Activated naive CD8-positive, alpha-beta T cell treated with anti-CD3 and anti-CD28 coated beads for 36 hours (primary cell): ENCODE results near the gene RNF44. TPM values are rescaled to one million over a fixed set of nuclear protein-coding genes. Genes with fewer than 3 reads are reported as not detected.

Experiments
- DNase-seq: peaks from one replicate; pipeline ENCODE4 v3.0.0; 2021
- H3K27ac Mint-ChIP-seq: one replicate; pipeline ENCODE4 v1.8.0; 2022; ENCODE audit warnings: mild to moderate bottlenecking, moderate library complexity, mixed read lengths
- H3K27me3 Mint-ChIP-seq: one replicate; pipeline ENCODE4 v1.8.0; 2022; ENCODE audit warnings: mild to moderate bottlenecking, mixed read lengths
- H3K36me3 Mint-ChIP-seq: one replicate; pipeline ENCODE4 v1.8.0; 2021; ENCODE audit warnings: mild to moderate bottlenecking, mixed read lengths
- H3K4me1 Mint-ChIP-seq: one replicate; pipeline ENCODE4 v1.8.0; 2021; ENCODE audit warnings: mixed read lengths
- H3K4me3 Mint-ChIP-seq: one replicate; pipeline ENCODE4 v1.8.0; 2022; ENCODE audit warnings: mild to moderate bottlenecking, moderate library complexity, mixed read lengths
- H3K9me3 Mint-ChIP-seq: one replicate; pipeline ENCODE4 v1.8.0; 2022; ENCODE audit warnings: mixed read lengths
- total RNA-seq, 2 experiments: library from RNA; stranded (reverse); gene quantifications; one replicate each; pipeline ENCODE4 v1.2.3, GENCODE V29; 2021

The RNF44 gene
- total RNA-seq, 2 experiments from 2014 or later = 53.4 to 53.8 TPM

DNA sequence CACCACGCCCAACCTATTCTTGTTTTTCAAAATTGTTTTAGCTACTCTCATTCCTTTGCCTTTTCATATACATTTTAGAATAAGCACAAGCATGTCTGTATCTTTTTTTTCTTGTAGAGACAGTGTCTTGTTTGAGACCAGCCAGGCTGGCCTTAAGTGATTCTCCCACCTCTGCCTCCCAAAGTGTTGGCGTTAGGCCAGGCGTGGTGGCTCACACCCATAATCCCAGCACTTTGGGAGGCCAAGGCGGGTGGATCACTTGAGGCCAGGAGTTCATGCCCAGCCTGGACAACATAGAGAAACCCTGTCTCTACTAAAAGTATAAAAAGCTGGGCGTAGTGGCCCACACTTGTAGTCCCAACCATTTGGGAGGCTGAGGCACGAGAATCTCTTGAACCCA, 13.1 kb downstream of the RNF44 start:
- no peak for DNase-seq
- Mint-ChIP-seq H3K27me3 (no peaks in the 10 kb centered on the region), H3K9me3 (no peaks in the 10 kb centered on the region), H3K4me3 (no peak overlapping the region), H3K4me1 (peaks cover 23% of the 10 kb centered on the region), H3K36me3 (peaks cover 7% of the 10 kb centered on the region), H3K27ac (no peak overlapping the region)

DNA sequence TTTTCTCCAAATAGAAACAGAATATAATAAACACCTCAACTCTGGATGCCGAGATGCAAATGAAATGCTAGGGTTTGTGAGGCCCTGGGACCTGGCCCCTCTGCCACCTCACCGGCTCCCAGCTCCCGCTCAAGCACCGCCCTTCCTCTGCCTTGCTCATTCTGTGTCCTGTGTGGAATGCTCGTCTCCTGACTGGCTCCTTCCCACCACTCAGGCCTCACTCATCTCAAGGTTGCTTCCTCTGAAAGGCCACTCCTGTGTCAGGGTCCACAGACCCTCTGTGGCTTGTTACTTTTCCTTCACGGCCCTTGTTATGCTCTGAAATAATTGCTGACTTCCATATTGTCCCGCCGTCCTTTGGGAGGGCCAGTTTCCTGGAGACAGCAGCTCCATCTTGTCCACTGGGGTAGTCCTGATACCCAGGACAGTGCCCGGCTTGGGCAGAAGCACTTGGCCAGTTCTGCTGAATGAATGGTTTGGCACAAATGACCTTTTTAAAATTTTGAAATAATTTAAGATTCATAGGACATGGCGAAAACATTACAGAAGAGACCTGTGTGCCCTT, 15.4 kb downstream of the RNF44 start:
- no peak overlapping the region for H3K27ac Mint-ChIP-seq

DNA sequence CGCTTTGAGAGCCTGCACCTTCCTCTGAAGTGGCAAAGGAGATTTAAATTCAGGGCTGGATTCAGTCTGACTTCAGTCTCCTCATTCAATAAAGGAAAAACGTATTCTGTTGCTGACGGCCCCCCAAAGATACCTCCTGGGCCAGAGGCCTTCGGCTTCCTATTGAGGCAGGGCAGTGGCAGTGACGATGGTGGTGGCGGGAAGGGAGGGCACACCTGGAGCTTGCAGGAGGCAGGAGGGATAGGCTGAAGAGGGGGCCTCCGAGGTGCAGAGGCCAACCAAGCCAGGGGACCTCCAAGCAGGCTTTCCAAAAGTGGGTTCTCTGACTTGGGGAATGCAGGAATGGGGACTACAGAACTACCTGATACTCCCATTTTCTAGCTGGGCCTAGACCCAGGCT, 15.9 kb downstream of the RNF44 start:
- Mint-ChIP-seq H3K27ac (no peak overlapping the region), H3K4me3 (no peak overlapping the region), H3K4me1 (peaks cover 12% of the 10 kb centered on the region), H3K36me3 (peaks cover 4% of the 10 kb centered on the region), H3K9me3 (no peaks in the 10 kb centered on the region), H3K27me3 (no peaks in the 10 kb centered on the region)
- no peak for DNase-seq

More for the DNA sequence above, 15.4 kb downstream of the RNF44 start:
- Mint-ChIP-seq H3K36me3 (peaks cover 4% of the 10 kb centered on the region), H3K4me3 (no peak overlapping the region), H3K27me3 (no peaks in the 10 kb centered on the region), H3K4me1 (peaks cover 12% of the 10 kb centered on the region), H3K9me3 (no peaks in the 10 kb centered on the region)
- DNase-seq = no peak

DNA sequence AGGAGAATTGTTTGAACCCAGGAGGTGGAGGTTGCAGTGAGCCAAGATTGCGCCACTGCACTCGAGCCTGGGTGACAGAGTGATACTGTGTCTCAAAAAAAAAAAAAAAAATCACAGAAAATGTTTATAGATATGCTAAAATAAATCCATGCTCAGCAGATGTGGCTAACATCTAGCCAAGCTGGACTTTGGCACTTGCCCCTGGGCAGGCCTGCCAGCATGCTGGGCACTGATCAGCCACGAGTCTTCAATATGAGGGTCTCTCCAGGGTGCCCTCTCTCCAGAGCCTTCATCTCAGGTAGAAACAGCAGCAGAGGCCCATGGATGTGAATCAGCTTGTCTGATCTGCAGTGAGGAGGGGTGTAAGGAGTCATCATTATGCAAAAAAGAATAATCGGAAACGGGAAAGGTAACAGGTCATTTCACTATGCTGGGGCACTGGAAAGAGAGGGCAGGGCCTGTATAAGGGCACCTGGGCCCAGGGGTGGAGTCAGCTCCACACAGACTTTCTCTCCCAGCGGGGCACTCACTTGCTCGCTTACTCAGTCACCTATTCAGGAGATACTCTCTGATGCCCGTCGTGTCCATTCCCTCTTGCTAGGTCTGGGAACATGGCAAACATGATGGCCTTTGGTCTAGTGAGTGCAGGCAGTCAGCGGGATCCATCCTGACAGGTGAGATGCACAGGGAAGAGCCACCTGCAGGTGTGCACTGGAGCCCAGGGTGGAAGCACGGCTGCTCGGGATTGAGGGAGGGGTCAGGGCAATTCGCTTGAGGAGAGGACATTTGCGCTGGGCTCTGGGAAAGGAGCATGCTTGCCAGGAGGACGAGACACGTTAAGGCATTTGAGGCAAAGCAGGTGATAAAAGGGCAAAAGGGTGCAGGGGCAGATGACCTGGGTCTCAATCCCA, 17.1 kb downstream of the RNF44 start:
- no peak for DNase-seq
- Mint-ChIP-seq H3K36me3 (no peaks in the 10 kb centered on the region), H3K27ac (no peak overlapping the region), H3K27me3 (no peaks in the 10 kb centered on the region), H3K9me3 (no peaks in the 10 kb centered on the region), H3K4me3 (no peak overlapping the region), H3K4me1 (peaks cover 12% of the 10 kb centered on the region)

DNA sequence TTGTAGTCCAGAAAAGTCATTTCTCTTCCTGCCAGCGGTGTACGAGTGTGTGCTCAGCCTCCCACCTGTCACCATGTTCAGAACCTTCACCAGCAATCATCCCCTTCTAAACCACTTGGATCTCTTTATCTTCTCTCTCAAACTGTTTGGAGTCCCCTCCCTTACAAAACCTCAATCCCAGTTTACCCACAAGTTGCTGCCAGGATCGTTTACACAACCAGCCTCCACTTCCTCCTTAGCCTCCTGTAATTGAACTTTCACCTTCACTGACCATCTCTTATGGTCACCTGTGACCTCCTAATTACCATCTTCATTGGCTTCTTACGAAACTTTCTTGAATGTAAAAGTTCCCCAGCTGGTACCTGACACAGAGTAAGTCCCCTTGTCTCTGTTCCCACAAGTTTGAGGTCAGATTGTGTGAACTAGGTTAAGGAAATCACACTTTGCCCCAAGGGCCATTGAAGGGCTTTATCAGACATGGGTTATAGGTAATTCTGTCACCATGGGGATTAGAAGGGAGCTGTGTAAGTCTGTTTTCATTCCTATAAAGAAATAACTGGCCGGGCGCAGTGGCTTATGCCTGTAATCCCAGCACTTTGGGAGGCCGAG, 20.0 kb downstream of the RNF44 start:
- Mint-ChIP-seq H3K27me3 (no peaks in the 10 kb centered on the region), H3K4me3 (no peak overlapping the region), H3K9me3 (no peaks in the 10 kb centered on the region), H3K27ac (no peak overlapping the region), H3K36me3 (no peaks in the 10 kb centered on the region), H3K4me1 (peaks cover 4% of the 10 kb centered on the region)
- no peak for DNase-seq

DNA sequence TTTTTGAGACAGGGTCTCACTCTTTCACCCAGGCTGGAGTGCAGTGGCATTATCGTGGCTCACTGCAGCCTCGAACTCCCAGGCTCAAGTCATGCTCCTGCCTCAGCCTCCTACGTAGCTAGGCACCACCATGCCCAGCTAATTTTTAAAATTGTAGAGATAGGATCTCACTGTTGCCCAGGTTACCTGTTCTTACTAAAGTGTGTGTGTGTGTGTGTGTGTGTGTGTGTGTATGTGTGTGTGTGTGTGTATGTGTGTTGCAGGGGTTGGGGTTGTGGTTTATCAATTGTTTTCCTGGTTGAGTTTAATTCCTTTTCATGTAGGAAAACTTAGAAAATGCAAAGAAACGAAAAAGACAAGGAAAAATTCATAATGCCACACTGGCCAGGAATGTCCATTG, 21.8 kb downstream of the RNF44 start:
- Mint-ChIP-seq H3K9me3 (no peaks in the 10 kb centered on the region), H3K27ac (no peak overlapping the region), H3K27me3 (no peaks in the 10 kb centered on the region), H3K4me3 (no peak overlapping the region), H3K4me1 (peaks cover 4% of the 10 kb centered on the region), H3K36me3 (no peaks in the 10 kb centered on the region)
- DNase-seq = no peak

DNA sequence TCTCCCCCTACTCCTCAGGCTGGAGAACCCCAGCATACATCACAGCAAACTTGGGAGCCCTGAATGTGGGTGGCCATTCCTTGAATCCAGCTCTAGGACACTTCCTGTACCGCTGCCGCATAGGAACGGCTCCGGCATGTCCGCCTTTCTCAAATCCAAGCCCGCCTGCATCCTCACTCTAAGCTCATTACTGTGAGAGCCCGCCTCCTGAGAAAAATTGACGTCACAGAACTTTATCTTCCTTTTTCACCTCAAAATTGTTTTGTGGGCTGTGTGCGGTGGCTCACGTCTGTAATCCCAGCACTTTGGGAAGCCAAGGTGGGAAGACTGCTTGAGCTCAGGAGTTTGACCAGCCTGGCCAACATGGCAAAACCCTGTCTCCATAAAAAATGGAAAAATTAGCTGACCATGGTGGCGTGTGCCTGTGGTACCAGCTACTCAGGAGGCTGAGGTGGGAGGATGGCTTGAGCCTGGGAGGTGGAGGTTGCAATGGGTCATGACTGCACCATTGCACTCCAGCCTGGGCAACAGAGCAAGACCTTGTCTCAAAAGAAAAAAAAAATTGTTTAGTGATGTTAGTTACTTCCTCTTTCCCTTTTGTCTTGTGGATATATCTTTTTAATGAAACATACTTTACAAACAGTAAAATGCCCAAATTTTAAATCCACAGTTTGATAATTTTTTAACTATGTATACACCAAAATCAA, 22.8 kb downstream of the RNF44 start:
- peaks cover 4% of the 10 kb centered on the region for H3K4me1 Mint-ChIP-seq
- no peaks in the 10 kb centered on the region for H3K27me3 Mint-ChIP-seq
- H3K36me3 Mint-ChIP-seq = peaks cover 3% of the 10 kb centered on the region
- no peak for DNase-seq
- H3K4me3 Mint-ChIP-seq = no peak overlapping the region
- H3K9me3 Mint-ChIP-seq = no peaks in the 10 kb centered on the region
- H3K27ac Mint-ChIP-seq = no peak overlapping the region

DNA sequence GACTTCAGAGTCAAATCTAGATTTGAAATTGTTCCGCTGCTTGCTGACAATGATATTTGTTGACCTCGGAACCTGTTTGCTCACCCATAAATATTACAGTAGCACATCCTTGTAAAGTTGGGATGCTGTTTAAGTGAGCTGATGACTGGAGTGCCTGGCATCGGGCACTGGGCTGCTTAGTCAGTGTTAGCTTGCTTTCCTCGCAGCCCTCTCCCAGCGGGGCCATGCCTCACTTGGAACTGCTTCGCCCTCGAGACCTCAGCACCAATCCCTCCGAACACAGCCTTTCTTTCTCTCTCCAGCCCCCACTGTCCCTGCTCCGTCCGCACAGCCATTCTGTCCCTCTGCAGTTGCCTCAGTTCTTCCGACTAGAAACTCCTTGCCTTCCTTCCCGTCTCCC, 23.4 kb downstream of the RNF44 start:
- Mint-ChIP-seq H3K27me3 (no peaks in the 10 kb centered on the region), H3K4me1 (peaks cover 4% of the 10 kb centered on the region), H3K9me3 (no peaks in the 10 kb centered on the region), H3K4me3 (no peak overlapping the region), H3K36me3 (peaks cover 3% of the 10 kb centered on the region), H3K27ac (no peak overlapping the region)
- no peak for DNase-seq

DNA sequence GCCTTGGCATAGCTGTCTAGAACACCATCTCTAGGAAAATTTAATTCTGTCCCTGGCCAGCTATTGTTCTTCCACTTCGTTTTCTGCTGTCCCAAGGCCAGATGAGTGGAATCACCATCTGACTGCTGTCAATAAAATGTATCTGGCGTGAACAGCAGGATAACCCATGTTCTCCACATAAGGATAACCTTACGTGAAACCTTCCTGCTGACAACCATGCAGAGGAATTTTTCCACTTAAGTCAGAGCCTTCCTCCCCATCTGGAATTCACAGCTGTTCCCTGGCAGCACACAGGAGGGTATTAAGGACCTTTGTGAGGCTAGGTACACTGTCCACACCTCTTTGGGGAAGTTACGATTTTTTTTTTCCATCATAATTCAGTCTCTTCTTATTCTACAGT, 28.6 kb downstream of the RNF44 start:
- H3K36me3 Mint-ChIP-seq = peaks cover 23% of the 10 kb centered on the region
- H3K27me3 Mint-ChIP-seq = no peaks in the 10 kb centered on the region
- H3K27ac Mint-ChIP-seq = peak overlapping the region; percentile 34
- no peaks in the 10 kb centered on the region for H3K9me3 Mint-ChIP-seq
- no peak for DNase-seq
- no peak overlapping the region for H3K4me3 Mint-ChIP-seq
- H3K4me1 Mint-ChIP-seq = no peaks in the 10 kb centered on the region

DNA sequence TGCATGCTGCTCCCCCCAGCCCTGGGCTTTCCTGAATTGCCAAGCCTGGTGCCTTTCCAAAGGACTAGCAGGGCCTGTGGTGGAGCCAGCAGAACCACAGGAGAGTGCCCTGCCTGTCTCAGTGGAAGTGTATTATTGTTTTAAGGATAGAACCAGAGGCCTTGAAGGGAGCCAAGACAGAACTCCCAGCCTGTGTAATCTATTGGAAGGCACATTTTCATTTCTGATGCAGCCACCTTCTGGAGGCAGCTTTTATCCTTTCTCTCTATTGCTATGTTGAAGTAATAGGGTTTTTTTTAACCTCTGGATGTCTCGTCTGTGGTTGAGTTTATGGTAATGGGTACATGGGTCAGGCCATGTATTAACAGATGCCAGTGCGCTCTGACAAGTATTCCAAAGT, 29.3 kb downstream of the RNF44 start:
- Mint-ChIP-seq H3K4me1 (no peaks in the 10 kb centered on the region), H3K9me3 (no peaks in the 10 kb centered on the region), H3K36me3 (peaks cover 25% of the 10 kb centered on the region), H3K4me3 (no peak overlapping the region), H3K27me3 (no peaks in the 10 kb centered on the region), H3K27ac (no peak overlapping the region)
- DNase-seq = no peak

DNA sequence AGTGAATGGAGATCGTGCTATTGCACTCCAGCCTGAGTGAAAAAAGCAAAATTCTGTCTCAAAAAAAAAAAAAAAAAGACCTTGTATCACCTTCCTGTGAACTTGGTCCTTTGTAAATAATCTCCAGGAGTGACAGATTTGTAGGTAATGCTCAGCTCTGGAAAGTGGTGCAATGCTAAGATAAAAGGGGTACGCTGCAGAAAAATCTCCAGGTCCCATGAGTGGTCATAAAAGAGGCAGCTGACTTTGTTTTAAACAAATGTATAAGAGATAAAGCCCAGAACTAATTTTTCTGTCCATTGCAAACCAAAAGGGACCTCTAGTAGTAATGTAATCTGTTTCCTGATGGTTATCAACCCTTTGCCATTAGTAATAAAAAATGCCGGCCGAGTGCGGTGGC, 33.7 kb downstream of the RNF44 start:
- H3K27ac Mint-ChIP-seq = no peak overlapping the region
- DNase-seq = no peak
- no peaks in the 10 kb centered on the region for H3K9me3 Mint-ChIP-seq
- peaks cover 28% of the 10 kb centered on the region for H3K36me3 Mint-ChIP-seq
- no peaks in the 10 kb centered on the region for H3K27me3 Mint-ChIP-seq
- H3K4me3 Mint-ChIP-seq = no peak overlapping the region
- H3K4me1 Mint-ChIP-seq = no peaks in the 10 kb centered on the region

DNA sequence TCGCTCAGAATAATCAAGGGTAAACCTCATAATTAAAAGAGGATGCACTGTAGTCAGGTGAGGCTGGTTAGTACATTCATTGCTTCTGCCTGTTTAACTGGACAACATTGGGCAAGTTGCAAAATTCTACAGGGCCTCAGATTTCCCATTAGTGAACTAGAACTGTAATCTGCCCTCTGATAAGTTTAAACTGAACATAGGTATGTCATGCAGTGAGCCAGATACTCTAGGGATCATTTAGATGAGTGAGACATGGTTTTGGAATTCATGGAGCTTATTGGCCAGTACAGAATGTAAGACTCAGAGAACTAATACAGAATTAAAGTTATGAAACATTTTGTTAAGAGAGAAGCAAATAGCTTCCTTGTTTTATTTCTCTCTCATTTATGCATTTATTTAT, 35.9 kb downstream of the RNF44 start:
- DNase-seq = no peak
- Mint-ChIP-seq H3K4me3 (no peak overlapping the region), H3K27ac (no peak overlapping the region), H3K9me3 (no peaks in the 10 kb centered on the region), H3K27me3 (no peaks in the 10 kb centered on the region), H3K4me1 (no peaks in the 10 kb centered on the region), H3K36me3 (peaks cover 26% of the 10 kb centered on the region)

DNA sequence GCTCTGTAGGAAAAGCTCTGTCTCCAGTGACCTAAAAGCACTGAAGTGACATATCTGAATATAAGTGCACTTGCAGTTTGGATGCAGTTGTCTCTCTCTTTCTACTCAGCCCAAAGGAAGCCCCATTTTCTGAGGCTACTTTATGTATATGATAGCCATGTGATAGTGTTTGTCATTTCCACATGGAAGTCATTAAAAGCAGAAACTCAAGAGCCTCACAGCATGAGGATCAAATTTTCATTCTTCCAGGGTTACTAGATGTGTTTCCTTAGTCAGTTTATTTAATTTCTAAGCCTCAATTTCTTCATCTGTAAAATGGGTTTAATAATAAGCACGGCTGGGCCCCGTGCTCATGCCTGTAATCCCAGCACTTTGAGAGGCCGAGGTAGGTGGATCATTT, 36.7 kb downstream of the RNF44 start:
- DNase-seq = no peak
- no peaks in the 10 kb centered on the region for H3K4me1 Mint-ChIP-seq
- no peaks in the 10 kb centered on the region for H3K27me3 Mint-ChIP-seq
- no peak overlapping the region for H3K4me3 Mint-ChIP-seq
- no peaks in the 10 kb centered on the region for H3K9me3 Mint-ChIP-seq
- H3K27ac Mint-ChIP-seq = no peak overlapping the region
- peaks cover 27% of the 10 kb centered on the region for H3K36me3 Mint-ChIP-seq

DNA sequence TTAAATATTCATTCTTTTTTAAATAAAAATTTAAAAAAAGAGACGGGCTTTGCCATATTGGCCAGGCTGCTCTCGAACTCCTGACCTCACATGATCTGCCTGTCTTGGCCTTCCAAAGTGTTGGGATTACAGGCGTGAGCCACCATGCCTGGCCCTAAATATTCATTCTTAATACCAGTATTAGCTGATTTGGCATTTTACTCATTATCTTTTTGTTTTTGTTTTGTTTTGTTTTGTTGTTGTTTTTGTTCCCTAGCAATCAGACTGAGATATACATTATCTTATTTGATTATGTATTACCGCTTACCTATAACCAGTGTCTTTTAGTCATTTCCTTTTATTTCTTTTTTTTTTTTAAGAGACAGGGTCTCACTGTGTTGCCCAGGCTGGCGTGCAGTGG, 37.9 kb downstream of the RNF44 start:
- no peak overlapping the region for H3K4me3 Mint-ChIP-seq
- no peak for DNase-seq
- H3K27me3 Mint-ChIP-seq = no peaks in the 10 kb centered on the region
- no peaks in the 10 kb centered on the region for H3K4me1 Mint-ChIP-seq
- peaks cover 22% of the 10 kb centered on the region for H3K36me3 Mint-ChIP-seq
- no peaks in the 10 kb centered on the region for H3K9me3 Mint-ChIP-seq
- no peak overlapping the region for H3K27ac Mint-ChIP-seq

DNA sequence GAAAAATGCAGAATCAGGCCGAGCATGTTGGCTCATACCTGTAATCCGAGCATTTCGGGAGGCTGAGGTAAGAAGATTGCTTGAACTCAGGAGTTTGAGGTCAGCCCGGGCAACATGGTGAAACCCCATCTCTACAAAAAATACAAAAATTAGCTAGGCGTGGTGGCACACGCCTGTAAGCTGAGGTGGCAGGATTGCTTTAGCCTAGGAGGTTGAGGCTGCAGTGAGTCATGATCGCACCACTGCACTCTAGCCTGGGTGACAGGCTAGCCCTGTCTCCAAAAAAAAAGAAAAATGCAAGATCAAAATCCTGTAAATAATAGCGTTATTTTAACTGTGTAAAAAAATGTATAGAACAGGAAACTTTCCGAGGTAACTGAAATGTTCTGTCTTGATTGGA, 39.4 kb downstream of the RNF44 start:
- H3K27me3 Mint-ChIP-seq = no peaks in the 10 kb centered on the region
- H3K36me3 Mint-ChIP-seq = peaks cover 15% of the 10 kb centered on the region
- H3K9me3 Mint-ChIP-seq = no peaks in the 10 kb centered on the region
- H3K4me3 Mint-ChIP-seq = no peak overlapping the region
- no peak overlapping the region for H3K27ac Mint-ChIP-seq
- DNase-seq = no peak
- no peaks in the 10 kb centered on the region for H3K4me1 Mint-ChIP-seq
